Prostate gland (tissue), 2 donors: Measurements from ENCODE around the gene HEXA.
A peak's percentile ranks its signal among the peaks of the same experiment; 100 is the strongest.

Experiments
- POLR2A ChIP-seq: fragments of 450-650 bp; IDR thresholded peaks from one replicate; pipeline ENCODE4 v1.6.1; 2016; ENCODE audit warnings: antibody characterized with exemption, mild to moderate bottlenecking
- POLR2AphosphoS5 ChIP-seq: sonication (generic); formaldehyde crosslinking; IDR thresholded peaks from one replicate; pipeline ENCODE4 v1.6.1; 2017; ENCODE audit warnings: antibody characterized with exemption
- TF ChIP-seq, protein P1 (sequence below), 4 experiments: fragments of 200-600 bp in 2 of 4; fragments of 450-650 bp in 2 of 4; sonication (generic) in 2 of 4; IDR thresholded peaks; 1 replicate in 3 of 4; 2 replicates in 1 of 4; pipeline ENCODE4 v1.5.1; 2016 to 2019; ENCODE audit warnings: antibody characterized with exemption in 4 of 4, mild to moderate bottlenecking in 2 of 4, moderate library complexity in 2 of 4

GRCh38 chr15:72358650-72359171 is 17.1 kb downstream of the HEXA start:
- TF ChIP-seq, protein P1, sequence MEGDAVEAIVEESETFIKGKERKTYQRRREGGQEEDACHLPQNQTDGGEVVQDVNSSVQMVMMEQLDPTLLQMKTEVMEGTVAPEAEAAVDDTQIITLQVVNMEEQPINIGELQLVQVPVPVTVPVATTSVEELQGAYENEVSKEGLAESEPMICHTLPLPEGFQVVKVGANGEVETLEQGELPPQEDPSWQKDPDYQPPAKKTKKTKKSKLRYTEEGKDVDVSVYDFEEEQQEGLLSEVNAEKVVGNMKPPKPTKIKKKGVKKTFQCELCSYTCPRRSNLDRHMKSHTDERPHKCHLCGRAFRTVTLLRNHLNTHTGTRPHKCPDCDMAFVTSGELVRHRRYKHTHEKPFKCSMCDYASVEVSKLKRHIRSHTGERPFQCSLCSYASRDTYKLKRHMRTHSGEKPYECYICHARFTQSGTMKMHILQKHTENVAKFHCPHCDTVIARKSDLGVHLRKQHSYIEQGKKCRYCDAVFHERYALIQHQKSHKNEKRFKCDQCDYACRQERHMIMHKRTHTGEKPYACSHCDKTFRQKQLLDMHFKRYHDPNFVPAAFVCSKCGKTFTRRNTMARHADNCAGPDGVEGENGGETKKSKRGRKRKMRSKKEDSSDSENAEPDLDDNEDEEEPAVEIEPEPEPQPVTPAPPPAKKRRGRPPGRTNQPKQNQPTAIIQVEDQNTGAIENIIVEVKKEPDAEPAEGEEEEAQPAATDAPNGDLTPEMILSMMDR (IDR thresholded peaks at IDR 0.05) = no peak
- TF ChIP-seq POLR2A (no peak), POLR2AphosphoS5 (peak; percentile 94)
